ENCODE data around the gene ZFP90.
A peak's percentile ranks its signal among the peaks of the same experiment; 100 is the strongest.
"Not testable (repeated sequence)": the region's sequence is repeated elsewhere in the genome, so short reads cannot be mapped to it uniquely, and the experiment has no call there.

Gene ZFP90

DNA sequence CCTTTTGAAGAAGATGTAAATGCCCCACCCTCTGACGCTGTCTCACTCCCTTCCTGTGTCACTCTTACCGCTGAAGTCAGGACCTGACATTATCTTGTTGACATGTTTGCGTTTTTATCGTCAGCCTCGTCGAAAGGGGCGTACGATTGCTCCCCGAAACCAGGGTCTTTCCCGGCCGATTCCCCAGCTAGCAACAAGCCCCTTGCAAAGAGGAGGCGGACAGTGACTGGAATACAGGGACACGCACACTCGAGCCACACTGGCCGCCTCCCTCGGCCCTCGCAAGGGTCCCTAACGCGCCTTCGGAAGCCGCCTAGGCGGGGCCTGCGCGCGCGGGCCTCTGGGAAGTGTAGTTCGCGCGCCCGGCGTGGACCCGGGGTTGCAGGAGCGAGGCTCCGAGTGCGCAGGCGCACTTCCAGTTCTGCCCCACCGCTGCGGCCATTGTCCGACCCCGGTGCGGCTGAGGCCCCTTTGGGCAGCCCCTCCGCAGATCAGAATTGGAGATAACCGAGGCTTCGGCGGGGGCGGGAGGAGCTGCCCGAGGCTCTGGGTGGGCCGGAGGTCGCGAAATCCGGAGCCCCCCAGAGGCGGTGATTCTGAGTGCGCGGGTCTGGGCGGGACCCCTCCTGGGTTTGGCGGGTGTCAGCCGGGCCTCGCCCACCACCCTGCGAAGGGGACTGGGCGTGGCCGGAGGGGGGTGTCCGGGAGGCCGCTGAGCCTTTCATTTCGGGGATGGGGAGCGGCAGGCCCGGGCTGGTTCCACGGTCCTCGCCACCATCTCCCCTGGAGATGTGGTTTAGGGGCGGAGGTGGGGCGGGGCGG is at the start of gene ZFP90:
TSS of gene ZFP90 (plus strand) at position 412 of the 822 bp plus-strand sequence. CDS start 502 bp downstream, outside the sequence.
- peak; percentile 86 for DNase-seq

DNA sequence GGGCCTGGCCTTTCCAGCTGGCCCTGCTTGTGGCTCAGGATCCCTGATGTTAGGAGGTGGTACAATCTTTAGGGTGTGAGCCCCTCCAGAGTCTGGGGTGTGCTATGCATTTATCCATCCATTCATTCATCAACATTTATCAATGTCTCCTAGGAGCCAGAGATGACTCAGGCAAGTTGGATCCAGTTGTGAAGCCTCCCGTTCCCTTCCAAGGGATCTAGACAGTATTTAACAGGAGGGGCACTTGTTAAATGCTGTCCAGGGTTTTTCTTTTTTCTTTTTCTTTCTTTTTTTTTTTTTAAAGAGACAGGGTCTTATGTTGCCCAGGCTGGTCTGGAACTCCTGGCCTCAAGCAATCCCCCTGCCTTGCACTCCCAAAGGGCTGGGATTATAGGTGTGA is 48.7 kb upstream of the ZFP90 start:
- DNase-seq, result no peak

DNA sequence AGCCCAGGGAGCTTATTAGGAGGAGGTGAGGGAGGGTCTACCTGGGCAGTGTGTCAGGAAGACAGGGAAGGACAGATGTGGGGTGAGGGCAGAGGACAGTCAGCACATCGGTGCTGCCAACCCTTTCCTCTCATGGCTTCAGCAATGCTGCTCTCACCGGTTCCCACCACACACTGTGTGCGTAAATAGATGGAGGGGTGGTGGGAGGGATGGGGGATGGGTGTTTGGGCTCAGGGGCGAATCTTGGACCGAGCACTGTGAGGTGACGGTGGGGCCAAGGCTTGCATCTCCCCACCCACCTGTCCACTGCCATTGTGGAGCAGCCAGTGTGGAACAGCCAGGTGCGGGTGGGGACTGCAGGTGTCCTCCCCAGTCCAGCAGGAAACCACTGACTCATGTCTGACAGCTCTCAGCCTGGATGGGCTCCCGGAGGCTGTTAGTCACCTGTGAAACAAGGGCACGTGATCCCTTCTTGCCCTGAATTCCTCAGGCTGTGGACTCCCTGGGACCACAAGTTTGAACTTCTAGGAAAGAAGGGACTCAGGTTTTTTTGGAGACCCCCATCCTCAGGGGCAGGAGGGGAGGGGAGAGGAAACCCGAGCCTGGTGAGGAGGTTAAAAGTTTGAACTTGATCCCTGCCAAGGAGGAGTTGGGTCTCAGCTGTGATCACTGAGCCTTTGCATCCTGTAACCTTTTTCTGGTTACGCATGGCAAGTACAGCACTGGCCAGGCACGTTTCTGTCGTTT is 48.1 kb upstream of the ZFP90 start:
- no peak for DNase-seq

DNA sequence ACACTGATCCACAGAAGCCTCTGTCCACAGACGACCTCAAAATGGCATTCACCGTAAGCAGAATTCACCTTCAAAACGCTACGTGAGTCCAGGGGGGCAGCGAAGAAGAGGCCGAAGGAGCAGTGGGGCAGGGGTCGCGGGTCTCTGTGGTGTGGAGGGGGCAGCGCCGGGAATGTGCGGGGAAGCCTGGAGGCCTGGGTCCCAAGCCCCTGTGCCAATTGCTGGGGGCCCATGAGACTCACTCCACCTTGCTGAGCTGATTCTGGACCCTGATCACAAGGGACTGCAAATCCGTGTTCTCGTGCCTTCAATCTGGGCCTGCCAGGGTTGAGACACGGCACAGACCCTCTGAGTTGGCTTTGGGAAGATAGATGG is 47.5 kb upstream of the ZFP90 start:
- no peak for DNase-seq

DNA sequence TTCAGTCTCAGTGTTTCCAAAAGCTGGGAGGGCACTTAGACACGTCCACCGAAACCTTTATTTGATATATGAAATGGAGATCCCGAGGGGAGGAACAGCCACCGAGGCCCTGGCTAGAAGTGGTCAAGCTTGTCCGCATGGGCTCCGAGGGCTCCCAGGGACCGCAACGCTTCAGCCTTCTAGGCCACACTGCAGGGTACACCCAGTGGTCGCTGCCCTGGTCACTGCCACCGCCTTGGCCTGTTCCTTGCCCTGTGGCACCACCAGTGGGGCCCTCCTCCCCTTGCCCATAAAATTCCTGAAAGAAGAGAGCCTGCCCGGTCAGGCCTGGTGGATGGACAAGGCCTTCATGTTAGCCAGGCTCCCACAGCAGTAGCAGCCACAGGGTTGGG is 46.9 kb upstream of the ZFP90 start:
- no peak for DNase-seq

DNA sequence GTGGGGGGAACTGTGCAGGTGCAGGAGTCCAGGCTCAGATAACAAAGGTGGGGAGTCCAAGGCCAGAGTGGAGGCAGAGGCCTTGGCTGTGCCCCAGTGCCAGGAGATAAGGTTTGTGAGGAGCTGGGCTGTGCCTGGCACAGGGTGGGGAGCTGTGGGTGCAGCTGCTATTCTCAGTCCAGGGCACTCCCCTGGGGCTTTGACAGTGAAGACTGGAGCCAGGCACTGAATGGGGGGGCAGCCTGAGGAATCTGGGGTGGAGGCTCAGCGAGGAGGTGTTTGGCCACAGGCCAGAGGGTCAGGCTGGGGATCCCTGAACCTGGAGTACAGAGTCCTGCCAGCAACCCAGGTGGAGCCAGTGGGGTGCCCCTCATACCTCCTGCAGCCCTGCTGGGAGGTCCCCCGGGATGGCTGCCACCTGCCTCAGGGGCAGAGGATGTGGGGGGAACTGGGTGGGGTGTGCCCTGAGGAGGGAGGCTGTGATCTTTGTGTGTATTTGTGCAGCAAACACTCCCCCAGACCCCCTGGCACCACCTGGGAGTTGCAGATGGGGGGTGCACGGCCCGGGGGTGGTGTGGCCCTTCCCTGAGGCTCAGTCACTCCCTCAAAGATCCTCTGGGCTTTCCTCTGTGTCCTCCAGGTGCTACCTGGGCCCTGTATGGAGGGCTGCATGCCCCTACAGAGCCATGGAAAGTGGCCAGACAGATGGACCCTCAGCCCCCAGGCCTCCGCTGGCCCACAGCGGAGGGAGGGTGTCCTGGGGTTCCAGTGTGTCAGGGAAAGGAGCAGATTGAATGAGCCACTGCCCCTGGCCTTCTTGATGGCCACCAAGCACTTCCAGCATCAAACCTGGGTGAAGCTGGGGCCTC is 46.3 kb upstream of the ZFP90 start:
- no peak for DNase-seq

DNA sequence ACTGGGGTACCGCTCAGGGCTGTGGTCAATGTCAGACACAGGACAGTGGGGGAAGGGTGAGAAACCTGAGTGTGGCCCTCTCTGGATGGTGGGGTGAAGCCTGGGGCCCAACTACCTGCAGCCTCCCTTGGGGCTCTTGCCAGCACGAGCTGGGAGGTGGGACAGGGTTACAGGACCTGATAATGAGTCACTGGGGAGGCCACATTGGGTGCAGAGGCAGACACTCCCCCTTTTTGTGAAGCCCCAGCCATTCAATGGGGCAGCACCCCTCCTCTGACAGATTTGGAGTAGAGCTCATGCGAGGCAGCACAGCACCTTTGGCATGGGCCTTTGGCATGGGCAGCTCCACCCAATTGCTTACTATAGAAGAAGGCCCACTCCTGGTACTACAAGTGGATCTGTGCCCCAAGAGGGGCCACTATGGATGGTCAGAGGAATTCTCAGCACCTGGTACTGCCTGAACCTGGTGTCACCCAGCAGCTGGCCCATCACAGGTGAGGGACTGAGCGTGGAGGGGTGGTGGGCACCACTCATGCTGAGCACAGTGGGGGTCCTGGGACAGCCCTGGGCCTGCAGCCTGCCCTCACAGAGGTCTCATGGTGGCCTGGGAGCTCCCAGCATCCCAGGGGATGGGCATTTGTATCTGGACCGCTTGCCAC is 45.5 kb upstream of the ZFP90 start:
- DNase-seq, result no peak

DNA sequence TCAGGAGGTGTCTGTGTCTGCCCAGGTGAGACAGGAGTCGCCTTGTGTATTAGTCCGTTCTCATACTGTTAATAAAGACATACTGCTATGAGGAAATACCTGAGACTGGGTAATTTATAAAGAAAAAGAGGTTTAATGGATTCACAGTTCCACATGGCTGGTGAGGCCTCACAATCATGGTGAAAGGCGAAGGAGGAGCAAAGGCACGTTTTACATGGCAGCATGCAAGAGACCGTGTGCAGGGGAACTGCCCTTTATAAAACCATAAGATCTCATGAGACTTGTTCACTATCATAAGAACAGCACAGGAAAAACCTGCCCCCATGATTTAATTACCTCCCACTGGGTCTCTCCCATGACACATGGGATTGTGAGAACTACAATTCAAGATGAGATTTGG is 44.8 kb upstream of the ZFP90 start:
- not testable (repeated sequence) for DNase-seq

DNA sequence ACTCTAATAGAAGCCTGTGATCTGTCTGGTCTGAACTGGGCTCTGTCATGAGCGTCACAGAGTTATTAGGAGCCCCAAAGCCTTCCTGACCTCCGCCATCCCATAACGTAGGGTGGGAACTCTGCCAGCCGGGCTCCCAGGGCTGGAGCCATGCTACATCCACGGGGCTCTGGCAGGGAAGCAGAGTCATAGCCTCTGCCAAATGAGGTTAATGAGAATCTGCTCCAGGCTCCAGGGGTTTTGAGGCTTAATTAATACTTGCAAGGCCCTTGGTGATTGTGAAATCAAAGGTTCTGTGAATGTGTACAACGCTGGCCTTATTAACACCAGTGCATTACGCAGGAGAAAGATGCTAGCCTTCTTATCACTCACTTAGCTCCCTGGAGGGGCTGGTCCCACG is 42.4 kb upstream of the ZFP90 start:
- no peak for DNase-seq

DNA sequence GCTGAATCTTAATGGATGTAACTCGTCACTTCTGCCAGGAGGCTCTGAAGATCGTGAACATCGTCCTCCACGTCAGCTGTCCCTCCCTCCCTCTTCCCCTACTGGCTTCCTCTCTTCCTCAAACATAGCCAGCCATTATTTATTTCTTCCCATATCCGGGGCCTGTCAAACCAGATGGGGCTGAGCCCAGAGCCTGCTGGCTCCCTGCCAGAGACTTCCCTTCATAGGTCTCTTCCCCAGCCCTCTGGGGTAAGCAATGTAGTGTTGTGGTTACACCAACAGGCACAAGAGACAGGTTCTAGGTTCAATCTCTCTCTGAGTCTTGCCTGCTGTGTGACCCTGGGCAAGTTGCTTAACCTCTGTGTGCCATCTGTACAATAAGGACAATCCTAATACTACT is 40.1 kb upstream of the ZFP90 start:
- DNase-seq, result no peak

DNA sequence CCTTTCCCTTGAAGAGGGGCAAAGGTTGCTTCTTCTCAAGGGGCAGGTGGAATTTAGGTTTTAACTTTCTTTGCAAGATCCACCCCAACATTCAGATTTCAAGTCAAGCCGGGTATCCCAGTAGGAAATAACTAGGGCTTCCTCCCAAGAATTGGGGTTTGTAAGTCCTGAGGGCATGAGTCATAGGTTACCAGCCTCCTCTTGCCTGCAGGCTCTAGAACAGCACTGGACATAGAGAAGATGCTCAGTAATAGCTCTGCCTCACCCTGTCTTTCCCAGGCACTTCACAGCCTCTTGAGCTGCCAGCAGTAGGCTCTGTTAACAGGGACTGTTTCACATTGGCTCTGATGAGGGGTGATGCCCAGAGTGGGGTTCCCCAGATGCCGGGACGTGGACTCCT is 35.8 kb upstream of the ZFP90 start:
- DNase-seq, result no peak

DNA sequence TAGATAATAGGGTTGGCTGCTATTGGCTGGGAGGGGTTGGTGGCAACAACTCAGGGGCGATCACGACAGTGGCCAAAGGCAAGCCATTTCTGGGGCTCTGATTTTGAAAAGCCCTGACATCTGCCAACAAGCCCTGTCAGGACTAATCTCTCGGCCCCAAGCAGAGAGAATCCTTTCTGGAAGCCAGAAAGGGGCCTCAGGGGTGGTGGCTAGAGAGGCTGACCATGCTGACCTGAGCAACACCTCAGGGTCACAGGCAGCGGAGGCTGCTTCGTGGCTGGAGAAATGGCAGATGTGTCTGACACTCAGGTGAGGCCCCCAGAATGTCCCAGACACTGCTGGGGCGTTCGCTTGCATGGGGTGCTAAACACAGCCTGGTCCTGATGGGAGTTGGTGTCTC is 35.0 kb upstream of the ZFP90 start:
- no peak for DNase-seq

DNA sequence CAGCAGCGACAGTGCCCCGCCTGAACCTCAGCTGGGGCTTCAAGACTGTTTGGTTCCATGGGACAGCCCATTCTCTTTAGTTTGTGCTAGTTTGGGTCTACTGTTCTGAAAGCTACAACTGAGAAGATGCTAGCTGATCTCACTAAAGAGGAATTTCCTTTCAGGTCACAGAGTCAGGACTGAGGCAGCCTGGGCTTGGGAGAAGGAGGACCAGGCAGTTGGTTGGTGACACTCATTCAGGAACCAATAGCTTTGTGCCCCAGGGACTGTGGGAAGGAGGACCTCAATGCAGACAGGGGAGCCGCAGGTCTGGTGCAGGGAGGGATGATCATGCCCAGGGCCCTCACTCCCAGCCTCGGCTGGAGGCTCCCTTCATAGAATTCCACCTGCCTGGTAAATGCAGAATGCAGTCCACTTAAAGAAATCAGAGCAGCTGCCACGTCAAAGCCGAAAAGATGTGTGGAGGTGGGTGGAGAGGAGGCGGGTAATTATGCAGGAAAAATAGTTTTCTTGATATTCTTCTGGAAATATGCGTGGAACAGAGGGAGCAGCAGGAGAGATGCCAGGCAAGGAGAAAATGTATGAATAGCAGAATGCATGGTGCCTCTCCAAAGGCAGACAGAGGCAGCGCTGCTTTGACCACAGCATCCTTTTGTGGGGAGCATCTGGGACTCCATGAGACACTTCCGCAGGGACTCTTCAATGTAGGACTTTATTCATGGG is 32.6 kb upstream of the ZFP90 start:
- no peak for DNase-seq

DNA sequence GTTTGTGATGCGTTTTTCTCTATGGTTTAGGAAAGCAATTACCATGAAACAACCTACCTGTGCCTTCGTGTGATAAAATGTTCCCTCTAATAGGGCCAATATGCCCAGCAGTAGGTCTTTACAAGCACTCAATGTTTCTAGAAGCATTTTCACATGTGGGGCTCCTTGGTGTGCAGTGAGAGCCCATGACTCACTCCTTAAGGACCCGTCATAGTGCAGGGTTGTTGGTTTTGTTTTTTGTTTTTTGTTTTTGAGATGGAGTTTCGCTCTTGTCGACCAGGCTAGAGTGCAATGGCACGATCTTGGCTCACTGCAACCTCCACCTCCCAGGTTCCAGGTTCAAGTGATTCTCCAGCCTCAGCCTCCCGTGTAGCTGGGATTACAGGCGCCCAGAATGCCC is 31.1 kb upstream of the ZFP90 start:
- DNase-seq, result no peak

DNA sequence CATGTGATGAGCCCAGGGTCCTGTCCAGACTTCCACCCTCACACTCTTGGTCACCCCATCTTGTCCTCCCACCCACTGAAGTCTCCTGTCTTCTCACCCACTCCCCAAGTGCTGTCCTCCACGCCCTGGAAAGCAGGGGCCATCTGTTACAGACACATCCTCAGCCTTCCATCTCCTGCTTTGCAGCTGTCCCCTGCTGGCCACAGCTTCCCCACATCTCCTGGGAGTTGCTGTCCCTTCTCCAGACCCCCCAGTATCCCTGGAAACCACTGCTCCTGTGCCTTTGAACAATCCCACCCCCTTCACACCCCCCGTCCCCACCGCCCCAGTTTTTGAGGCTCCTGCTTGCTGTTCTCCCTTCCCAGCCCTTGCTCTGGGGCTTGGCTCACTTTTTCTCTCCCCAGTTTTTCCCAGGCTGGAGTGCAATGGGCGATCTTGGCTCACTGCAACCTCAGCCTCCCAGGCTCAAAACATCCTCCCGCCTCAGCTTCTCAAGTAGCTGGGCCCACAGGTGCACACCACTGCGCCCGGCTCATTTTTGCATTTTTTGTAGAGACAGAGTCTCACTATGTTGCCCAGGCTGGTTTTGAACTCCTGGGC is 30.4 kb upstream of the ZFP90 start:
- DNase-seq, result no peak

DNA sequence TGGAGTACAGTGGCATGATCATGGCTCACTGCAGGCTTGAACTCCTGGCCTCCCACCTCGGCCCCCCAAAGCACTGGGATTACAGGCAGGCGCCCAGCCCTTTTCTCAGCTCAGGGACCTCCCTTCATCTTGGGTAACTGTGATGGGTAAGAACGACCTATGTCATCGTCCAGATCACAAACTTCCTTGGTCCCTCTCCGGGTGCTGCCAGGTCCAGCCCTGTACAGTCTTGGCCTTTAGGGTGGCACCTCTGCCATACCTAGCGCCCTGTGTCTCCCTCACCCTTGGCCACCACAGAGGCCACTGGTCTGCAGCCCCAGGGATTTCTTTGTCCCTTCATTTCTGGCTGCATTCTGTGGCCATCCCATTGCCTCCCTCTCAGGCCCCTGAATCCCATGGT is 29.7 kb upstream of the ZFP90 start:
- no peak for DNase-seq

DNA sequence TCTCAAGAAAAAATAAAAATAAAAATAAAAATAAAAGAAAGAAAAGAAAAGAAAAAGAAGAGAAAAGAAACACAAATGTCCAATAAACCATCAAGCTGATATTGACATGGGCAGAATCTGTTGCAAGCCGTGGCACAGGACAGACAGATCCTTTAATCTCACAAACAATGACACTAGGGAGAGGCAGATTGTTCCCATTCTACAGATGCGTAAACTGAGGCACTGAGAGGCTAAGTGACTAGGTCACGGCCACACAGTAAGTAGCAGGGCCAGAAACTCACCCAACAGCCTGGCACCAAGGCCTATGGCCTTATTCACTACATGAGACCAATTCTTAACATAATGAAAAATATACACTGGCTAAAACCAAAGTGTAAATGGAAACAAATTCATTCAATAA is 28.3 kb upstream of the ZFP90 start:
- no peak for DNase-seq

DNA sequence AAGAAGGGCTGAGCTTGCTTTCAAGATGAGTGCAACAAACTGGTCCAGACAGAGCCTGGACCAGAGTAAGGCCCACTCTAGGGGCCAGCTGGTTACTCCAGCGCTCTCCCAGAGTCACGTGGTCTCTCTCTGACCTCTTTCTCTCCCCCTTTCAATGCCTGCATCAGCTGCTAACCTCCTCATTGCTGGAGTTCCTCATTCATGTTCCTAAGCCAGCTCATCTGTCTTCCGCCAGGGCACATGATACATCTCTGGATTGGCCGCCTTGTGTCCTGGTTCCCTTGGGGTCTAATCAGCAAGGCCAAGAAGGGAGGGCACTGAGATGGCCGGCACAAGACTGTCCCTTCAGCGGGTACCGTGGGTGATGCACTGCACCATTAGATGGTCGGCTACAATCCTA is 26.9 kb upstream of the ZFP90 start:
- no peak for DNase-seq

DNA sequence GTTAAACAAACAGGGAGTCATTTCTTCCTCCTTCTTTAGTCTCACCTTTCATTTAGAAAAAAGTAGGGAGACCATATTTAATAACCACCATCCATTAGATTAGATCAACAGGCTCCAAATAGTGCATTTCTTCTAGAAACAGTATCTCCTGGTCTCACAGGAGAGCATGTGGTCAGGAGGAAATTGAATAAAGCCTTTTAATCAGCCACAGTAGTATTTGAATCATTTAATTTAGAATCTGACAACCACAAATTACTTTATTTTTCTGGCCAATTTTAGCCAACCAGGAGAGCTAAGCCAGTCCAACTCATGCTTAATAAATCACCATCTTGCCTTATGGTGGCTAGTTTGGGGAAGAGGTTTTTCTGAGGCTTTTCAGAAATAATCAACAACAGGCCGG is 26.3 kb upstream of the ZFP90 start:
- no peak for DNase-seq

DNA sequence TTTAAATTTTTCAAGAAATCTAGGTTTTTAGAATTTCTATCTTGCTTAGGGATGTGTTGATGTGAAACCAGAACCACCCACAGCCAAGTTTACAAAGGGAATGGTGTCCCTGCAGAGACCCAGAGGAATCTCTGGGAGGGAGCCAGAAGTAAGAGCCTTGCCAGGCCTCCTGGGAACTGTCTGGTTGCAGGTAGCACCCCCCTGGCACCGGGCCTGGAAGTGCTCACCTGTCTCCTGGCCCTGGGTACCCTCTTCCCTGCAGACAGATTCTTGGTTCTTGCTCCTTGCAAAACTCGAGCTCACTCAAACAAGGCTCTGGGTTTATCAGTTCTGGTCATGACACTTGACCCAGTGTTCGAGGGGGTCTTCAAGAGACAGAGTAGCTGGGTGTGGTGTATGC is 24.6 kb upstream of the ZFP90 start:
- no peak for DNase-seq

DNA sequence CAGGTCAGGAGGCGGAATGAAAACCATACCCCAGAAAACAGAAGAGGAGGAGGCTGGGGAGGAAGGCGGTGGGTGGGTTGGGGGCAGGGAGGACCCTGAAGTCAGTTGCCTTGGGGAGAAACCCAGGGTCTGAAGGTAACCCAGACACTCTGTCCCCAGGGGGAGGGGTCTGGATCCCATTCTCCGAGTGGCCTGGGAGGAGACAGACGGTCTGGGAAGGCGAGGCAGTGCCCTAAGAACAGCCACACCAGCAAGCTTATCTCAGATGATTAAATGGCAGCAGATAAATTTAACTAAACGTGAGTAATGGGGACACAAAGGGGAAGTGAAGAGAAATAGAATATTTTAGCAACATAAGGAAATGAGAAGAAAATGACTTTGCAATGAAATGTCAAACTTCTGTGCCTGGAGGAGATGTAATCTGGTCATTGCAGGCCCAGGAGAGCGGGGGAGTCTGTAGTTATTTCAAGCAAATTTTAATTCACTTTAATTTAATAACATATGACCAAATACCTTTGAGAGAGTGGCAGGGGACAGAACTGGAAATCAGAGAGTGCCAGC is 21.4 kb upstream of the ZFP90 start:
- DNase-seq, result no peak

Data from activated naive CD4-positive, alpha-beta T cell treated with anti-CD3 and anti-CD28 coated beads, Interleukin-2, amount 50 U/mL, for 16 hours (primary cell).